LNCaP clone FGC (cell line): Measurements from ENCODE around the gene EXOC6B.

Source experiments
- DNase-seq: peaks from one replicate; pipeline ENCODE4 v3.0.0-alpha.2; 2011; ENCODE audit warnings: low read depth
- H3K4me3 ChIP-seq: 2 replicates; pipeline ENCODE4 v1.5.1; 2011; ENCODE audit warnings: mild to moderate bottlenecking, low read depth, low read length, control low read depth
- CTCF ChIP-seq: IDR thresholded peaks from 2 replicates; pipeline ENCODE4 v1.5.1; 2012; ENCODE audit warnings: mild to moderate bottlenecking; ENCODE audit not compliant: control insufficient read depth, insufficient read depth; ENCODE audit errors: extremely low read depth

Gene EXOC6B

DNA sequence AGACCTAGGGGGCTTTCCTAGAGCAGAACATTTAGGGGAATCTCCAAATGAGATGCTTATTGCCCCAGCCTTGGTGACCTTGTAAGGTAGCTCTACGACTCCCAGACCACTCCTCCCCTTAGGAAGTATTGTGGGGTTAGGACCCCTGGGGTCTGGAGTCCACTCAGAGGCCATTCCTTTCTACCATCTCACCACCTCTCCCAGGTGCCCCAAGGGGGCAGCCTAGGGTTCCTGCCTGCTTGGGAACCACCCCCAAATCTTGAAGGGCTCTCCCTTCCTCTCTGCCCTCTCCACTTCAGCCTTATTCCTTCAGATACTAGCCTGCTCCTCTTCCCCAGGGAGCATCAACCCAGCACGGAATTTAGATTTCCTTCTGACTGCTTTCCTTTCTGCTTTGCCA is 17.5 kb upstream of the EXOC6B start:
- no peak for DNase-seq
- no peak overlapping the region for H3K4me3 ChIP-seq
- TF ChIP-seq CTCF = no peak

- DNase-seq = no peak
- no peak overlapping the region for H3K4me3 ChIP-seq
- TF ChIP-seq CTCF = no peak
Measured at GRCh38 chr2:72841462-72842125, 15.8 kb upstream of the EXOC6B start.

DNA sequence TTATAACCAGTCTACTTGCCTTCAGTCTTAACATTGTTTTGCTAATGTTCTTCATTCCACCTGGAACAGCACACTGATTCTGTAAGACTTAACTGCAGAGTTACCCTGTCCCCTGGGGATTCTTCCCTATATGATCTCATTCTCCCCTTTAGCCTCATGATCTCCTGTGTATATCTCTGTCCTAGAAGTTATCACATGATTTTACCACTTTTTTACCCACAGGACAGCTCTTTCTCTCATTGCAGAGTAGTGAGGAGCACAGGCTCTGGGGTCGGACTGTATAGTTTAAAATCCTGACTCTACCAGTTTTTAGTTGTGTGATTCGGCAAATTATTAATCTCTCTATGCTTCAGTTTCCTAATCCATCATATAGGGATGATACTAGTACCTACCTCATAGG is 14.2 kb upstream of the EXOC6B start:
- no peak overlapping the region for H3K4me3 ChIP-seq
- DNase-seq = no peak
- TF ChIP-seq CTCF = no peak

GRCh38 chr2:72837171-72837570 is 11.3 kb upstream of the EXOC6B start:
- no peak for DNase-seq
- TF ChIP-seq CTCF = no peak
- no peak overlapping the region for H3K4me3 ChIP-seq

DNA sequence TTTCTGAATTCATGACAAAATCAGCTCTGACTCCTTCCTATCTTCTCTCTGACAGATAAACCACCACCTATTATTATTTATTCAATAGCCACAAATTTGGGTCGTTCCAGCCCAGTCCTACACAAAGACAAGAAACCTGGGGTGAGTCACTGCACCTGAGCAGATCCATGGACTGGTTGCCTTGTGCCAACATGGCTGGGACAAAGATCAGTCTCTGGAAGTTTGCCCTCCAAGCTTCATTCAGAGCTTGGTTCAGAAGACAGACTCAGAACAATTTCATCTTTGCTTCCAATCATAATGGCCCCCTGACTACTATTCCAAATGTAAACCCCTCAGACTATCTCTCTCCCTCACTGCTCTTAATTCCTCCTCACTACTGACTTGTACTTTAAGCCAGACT is 9.6 kb upstream of the EXOC6B start:
- DNase-seq = no peak
- no peak overlapping the region for H3K4me3 ChIP-seq
- TF ChIP-seq CTCF = no peak

DNA sequence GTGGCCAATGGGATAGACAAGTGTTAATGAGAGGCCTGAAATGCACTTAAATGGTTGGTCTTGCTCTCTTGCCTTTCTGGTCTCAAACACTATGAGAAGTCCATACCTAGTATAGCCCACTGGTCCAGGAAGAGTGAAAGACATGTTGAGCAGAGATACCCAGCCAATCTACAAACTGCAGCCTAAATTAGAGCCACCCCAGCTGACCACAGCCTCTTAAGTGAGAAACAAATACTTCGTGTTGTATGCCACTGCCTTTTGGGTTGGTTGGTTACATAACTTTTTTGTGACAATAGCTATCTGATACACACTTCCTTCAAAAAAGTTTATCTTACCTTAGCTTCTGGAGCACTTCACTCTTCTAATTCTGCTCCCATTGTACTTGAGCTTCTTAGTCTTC is 8.8 kb upstream of the EXOC6B start:
- no peak for DNase-seq
- no peak for TF ChIP-seq CTCF
- no peak overlapping the region for H3K4me3 ChIP-seq

- TF ChIP-seq CTCF = no peak
- DNase-seq = no peak
- H3K4me3 ChIP-seq = no peak overlapping the region
Measured at GRCh38 chr2:72833084-72833714, 7.4 kb upstream of the EXOC6B start.
